Natural killer cell (primary cell): ENCODE data around the gene CAMTA1. TPM values are rescaled to one million over a fixed set of nuclear protein-coding genes. Genes with fewer than 3 reads are reported as not detected.

Experiments
- ATAC-seq, 3 donors: fragments of 150-1000 bp in 2 of 3; fragments of 200-7000 bp in 1 of 3; cut with Tn5 transposase; 1 replicate in 1 of 3; 2 replicates in 2 of 3; pipeline ENCODE4 v1.10.0; 2021; ENCODE audit warnings: mild to moderate bottlenecking in 2 of 3, moderate library complexity in 2 of 3
- DNase-seq, 2 donors: peaks; one replicate each; pipeline versions ENCODE4 v3.0.0 to v3.0.0-alpha.2; 2013 to 2021; ENCODE audit warnings: mixed read lengths in 1 of 2
- H3K27ac ChIP-seq: one replicate; pipeline ENCODE4 v1.5.1; 2013; ENCODE audit warnings: mild to moderate bottlenecking, low read length
- H3K27me3 ChIP-seq: one replicate; pipeline ENCODE4 v1.6.1; 2013; ENCODE audit warnings: low read length; ENCODE audit not compliant: control insufficient read depth, insufficient read depth
- H3K36me3 ChIP-seq: one replicate; pipeline ENCODE4 v1.6.1; 2013; ENCODE audit warnings: low read length; ENCODE audit not compliant: control insufficient read depth, insufficient read depth
- H3K4me1 ChIP-seq: one replicate; pipeline ENCODE4 v1.6.1; 2013; ENCODE audit warnings: low read length; ENCODE audit not compliant: control insufficient read depth, insufficient read depth
- H3K4me3 ChIP-seq: one replicate; pipeline ENCODE4 v1.5.1; 2013; ENCODE audit warnings: low read length
- H3K9me3 ChIP-seq: one replicate; pipeline ENCODE4 v1.6.1; 2013; ENCODE audit warnings: low read length; ENCODE audit not compliant: control insufficient read depth, insufficient read depth
- H3K27ac Mint-ChIP-seq, 2 donors: one replicate each; pipeline ENCODE4 v1.8.0; 2022; ENCODE audit warnings: mild to moderate bottlenecking in 2 of 2, mixed read lengths in 2 of 2, moderate library complexity in 1 of 2
- H3K27me3 Mint-ChIP-seq, 2 donors: one replicate each; pipeline ENCODE4 v1.8.0; 2022; ENCODE audit warnings: low read depth in 2 of 2, mixed read lengths in 2 of 2
- H3K36me3 Mint-ChIP-seq: one replicate; pipeline ENCODE4 v1.8.0; 2022; ENCODE audit warnings: mixed read lengths
- H3K4me1 Mint-ChIP-seq, 2 donors: one replicate each; pipeline ENCODE4 v1.8.0; 2022; ENCODE audit warnings: mixed read lengths in 2 of 2
- H3K4me3 Mint-ChIP-seq: one replicate; pipeline ENCODE4 v1.8.0; 2022; ENCODE audit warnings: mild to moderate bottlenecking, moderate library complexity, mixed read lengths
- H3K9me3 Mint-ChIP-seq, 2 donors: one replicate each; pipeline ENCODE4 v1.8.0; 2022; ENCODE audit warnings: mixed read lengths in 2 of 2
- WGBS: methylation state at CpG from one replicate; pipeline ENCODE4 v1.1.7; 2013; ENCODE audit warnings: missing lambda C conversion rate; ENCODE audit not compliant: insufficient coverage; 5-methylcytosine and 5-hydroxymethylcytosine counted together
- intact Hi-C: fragments of 100-400 bp; cut with micrococcal nuclease; formaldehyde crosslinking; loops from one replicate; pipeline ENCODE4 v1.14.2; 2022
- total RNA-seq, 4 donors: library from RNA; stranded (reverse); fragments of 120-200 nt in 1 of 4; gene quantifications; one replicate each; pipeline versions ENCODE4 v1.2.3 to v1.2.4, GENCODE V29; 2013 to 2022
- TF ChIP-seq, protein P1 (sequence below): fragments of 200-600 bp; IDR thresholded peaks from one replicate; pipeline ENCODE4 v1.8.0; 2022; ENCODE audit warnings: antibody characterized with exemption

Gene CAMTA1
- total RNA-seq, 3 donors from 2014 or later (not counting 1 experiment from before 2014, with no cell fraction given): 40.6 to 53.3 (median 44.9) TPM

DNA sequence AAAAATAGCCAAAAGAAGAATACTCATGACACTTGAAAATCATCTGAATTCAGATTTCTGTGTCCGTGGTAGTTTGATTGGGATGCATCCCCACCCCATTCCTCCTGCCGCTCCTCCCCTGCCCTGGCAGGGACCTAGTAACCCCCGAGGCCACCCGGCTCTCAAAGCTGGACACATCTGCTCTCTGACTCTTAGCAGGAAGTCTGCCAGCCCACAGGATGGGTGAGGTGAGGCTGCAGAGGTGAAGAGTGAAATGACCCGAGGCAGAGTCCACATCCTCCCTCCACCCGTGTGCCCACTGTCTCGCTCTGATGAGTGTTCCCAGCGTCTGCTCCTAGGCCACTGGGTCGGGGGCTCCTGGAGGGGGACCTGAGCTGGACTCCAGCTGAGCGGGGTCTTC is 677.4 kb downstream of the CAMTA1 start:
- Histone ChIP-seq H3K36me3 (no peaks in the 10 kb centered on the region), H3K27ac (no peak overlapping the region), H3K27me3 (no peaks in the 10 kb centered on the region), H3K4me1 (peaks cover 9% of the 10 kb centered on the region), H3K9me3 (no peaks in the 10 kb centered on the region), H3K4me3 (no peak overlapping the region)
- Mint-ChIP-seq H3K4me1 (no peaks in the 10 kb centered on the region), H3K9me3 (no peaks in the 10 kb centered on the region), H3K4me3 (no peak overlapping the region), H3K27me3 (peaks cover 0 to 3% of the 10 kb centered on the region in 2 donors), H3K36me3 (no peaks in the 10 kb centered on the region), H3K27ac (no peak overlapping the region)
- DNase-seq (no peak), ATAC-seq (no peak)
- TF ChIP-seq, protein P1, sequence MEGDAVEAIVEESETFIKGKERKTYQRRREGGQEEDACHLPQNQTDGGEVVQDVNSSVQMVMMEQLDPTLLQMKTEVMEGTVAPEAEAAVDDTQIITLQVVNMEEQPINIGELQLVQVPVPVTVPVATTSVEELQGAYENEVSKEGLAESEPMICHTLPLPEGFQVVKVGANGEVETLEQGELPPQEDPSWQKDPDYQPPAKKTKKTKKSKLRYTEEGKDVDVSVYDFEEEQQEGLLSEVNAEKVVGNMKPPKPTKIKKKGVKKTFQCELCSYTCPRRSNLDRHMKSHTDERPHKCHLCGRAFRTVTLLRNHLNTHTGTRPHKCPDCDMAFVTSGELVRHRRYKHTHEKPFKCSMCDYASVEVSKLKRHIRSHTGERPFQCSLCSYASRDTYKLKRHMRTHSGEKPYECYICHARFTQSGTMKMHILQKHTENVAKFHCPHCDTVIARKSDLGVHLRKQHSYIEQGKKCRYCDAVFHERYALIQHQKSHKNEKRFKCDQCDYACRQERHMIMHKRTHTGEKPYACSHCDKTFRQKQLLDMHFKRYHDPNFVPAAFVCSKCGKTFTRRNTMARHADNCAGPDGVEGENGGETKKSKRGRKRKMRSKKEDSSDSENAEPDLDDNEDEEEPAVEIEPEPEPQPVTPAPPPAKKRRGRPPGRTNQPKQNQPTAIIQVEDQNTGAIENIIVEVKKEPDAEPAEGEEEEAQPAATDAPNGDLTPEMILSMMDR: no peak
- WGBS: 51% methylated on average over 10 of the region's 10 CpGs
- intact Hi-C loops: no loop called here

GRCh38 chr1:7463526-7463925 is 678.3 kb downstream of the CAMTA1 start:
- DNase-seq: no peak

GRCh38 chr1:7464736-7465135 is 679.5 kb downstream of the CAMTA1 start:
- intact Hi-C loops: no loop called here
- Mint-ChIP-seq H3K9me3 (no peaks in the 10 kb centered on the region), H3K4me3 (no peak overlapping the region), H3K36me3 (no peaks in the 10 kb centered on the region), H3K4me1 (no peaks in the 10 kb centered on the region), H3K27me3 (peaks cover 0 to 5% of the 10 kb centered on the region in 2 donors), H3K27ac (no peak overlapping the region)
- Histone ChIP-seq H3K27me3 (no peaks in the 10 kb centered on the region), H3K27ac (no peak overlapping the region), H3K36me3 (no peaks in the 10 kb centered on the region), H3K9me3 (no peaks in the 10 kb centered on the region), H3K4me1 (peaks cover 9% of the 10 kb centered on the region), H3K4me3 (no peak overlapping the region)
- DNase-seq (no peak), ATAC-seq (no peak)
- TF ChIP-seq, protein P1: no peak
- WGBS: 89% methylated on average over 12 of the region's 12 CpGs

More at GRCh38 chr1:7463526-7463925, 678.3 kb downstream of the CAMTA1 start:
- no peaks in the 10 kb centered on the region for H3K27me3 ChIP-seq
- peaks cover 0 to 3% of the 10 kb centered on the region in 2 donors for H3K27me3 Mint-ChIP-seq
- H3K9me3 ChIP-seq: no peaks in the 10 kb centered on the region
- H3K4me1 ChIP-seq: peaks cover 9% of the 10 kb centered on the region
- no peak overlapping the region for H3K4me3 ChIP-seq
- H3K27ac ChIP-seq: no peak overlapping the region
- no peak overlapping the region for H3K4me3 Mint-ChIP-seq
- intact Hi-C loops: no loop called here
- H3K4me1 Mint-ChIP-seq: no peaks in the 10 kb centered on the region
- TF ChIP-seq, protein P1: no peak
- H3K9me3 Mint-ChIP-seq: no peaks in the 10 kb centered on the region
- 83% methylated on average over 5 of the region's 7 CpGs for WGBS
- H3K36me3 ChIP-seq: no peaks in the 10 kb centered on the region
- no peak for ATAC-seq
- H3K36me3 Mint-ChIP-seq: no peaks in the 10 kb centered on the region
- H3K27ac Mint-ChIP-seq: no peak overlapping the region

DNA sequence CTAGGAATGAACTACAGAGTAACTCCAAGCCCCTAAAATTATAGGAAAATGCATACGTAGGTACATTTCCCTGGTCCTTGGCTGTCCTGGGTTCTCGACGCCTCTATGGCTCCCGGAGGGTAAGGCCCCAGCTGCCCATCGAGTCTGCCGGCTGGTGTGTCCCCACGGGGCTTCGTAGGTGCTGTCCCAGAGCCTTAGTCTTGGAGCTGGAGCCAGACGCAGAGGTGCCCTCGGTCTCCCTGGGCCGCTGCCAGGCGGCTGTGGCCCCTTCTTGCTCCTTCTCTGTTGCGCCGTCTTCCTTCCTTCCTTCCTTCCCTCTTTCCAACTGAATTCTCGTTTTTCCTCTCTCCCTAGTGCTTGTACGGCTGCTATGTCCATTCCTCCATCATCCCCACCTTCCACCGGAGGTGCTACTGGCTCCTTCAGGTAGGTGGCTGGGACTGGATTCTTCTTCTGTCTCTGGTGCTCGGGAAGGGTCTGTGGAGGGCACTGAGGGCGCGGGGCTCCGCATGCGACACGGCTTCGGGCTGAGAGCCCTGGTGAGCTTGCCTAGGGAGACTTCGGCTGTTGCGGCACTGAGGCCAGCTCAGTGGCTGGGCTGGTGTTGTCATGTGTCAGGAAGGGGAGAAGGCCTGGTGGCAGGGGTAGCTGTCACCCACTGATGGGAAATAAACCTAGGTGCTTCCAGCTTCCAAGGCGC is 682.4 kb downstream of the CAMTA1 start:
- H3K36me3 Mint-ChIP-seq: no peaks in the 10 kb centered on the region
- Histone ChIP-seq H3K27me3 (no peaks in the 10 kb centered on the region), H3K4me3 (no peak overlapping the region), H3K4me1 (peaks cover 5% of the 10 kb centered on the region), H3K36me3 (no peaks in the 10 kb centered on the region), H3K27ac (no peak overlapping the region), H3K9me3 (no peaks in the 10 kb centered on the region)
- H3K27ac Mint-ChIP-seq: no peak overlapping the region
- H3K27me3 Mint-ChIP-seq: peaks cover 0 to 5% of the 10 kb centered on the region in 2 donors
- 91% methylated on average over 27 of the region's 27 CpGs for WGBS
- H3K4me1 Mint-ChIP-seq: no peaks in the 10 kb centered on the region
- TF ChIP-seq, protein P1: no peak
- ATAC-seq: no peak
- H3K4me3 Mint-ChIP-seq: no peak overlapping the region
- no peaks in the 10 kb centered on the region for H3K9me3 Mint-ChIP-seq
- DNase-seq: no peak
- intact Hi-C loops: no loop called here
